NCI-H748 treated with DMSO at 0.1 percent for 48 hours (cell line): ENCODE data around the gene RNU7-1.
A peak's percentile ranks its signal among the peaks of the same experiment; 100 is the strongest.

Experiments
- DNase-seq: peaks from one replicate; lab custom pipeline; 2025; lab: John Stamatoyannopoulos, UW

Gene RNU7-1

GRCh38 chr12:6917491-6918231, 26.0 kb upstream of the RNU7-1 start:
- DNase-seq = no peak

- DNase-seq = no peak
These were observed 24.0 kb upstream of the RNU7-1 start for GRCh38 chr12:6919588-6919987.

DNA sequence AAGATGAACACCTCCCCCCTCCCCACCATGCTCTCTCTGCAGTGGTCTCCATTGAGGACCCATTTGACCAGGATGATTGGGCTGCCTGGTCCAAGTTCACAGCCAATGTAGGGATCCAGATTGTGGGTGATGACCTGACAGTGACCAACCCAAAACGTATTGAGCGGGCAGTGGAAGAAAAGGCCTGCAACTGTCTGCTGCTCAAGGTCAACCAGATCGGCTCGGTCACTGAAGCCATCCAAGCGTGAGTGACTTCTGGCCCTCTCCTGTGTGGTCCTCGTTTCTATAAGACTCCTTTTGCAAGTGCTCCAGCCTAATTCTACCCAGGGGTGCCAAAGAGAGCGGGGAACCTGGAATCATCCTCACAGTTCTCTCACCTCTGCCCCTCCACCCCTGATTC, 22.1 kb upstream of the RNU7-1 start:
- DNase-seq = no peak

- no peak for DNase-seq
These were observed 21.3 kb upstream of the RNU7-1 start for GRCh38 chr12:6921996-6922946.

- DNase-seq = no peak
These were observed 20.4 kb upstream of the RNU7-1 start for GRCh38 chr12:6923003-6923732.

GRCh38 chr12:6923851-6924250, 19.8 kb upstream of the RNU7-1 start:
- no peak for DNase-seq

DNA sequence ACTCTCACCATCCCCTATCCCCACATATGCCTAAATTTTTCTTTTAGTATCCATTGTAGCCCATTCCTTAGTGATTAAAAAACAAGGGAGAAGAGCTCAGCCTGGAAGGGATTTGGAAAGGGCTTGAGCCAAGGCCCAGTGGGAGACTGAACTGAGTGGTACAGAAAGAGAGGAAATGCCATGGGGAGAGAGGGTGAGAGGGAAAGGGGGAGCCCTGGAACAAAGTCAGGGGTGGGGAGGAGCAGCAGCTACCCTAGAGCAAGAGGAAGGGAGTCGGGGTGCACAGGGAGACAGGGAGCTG, 18.4 kb upstream of the RNU7-1 start:
- no peak for DNase-seq

GRCh38 chr12:6925540-6926279, 17.9 kb upstream of the RNU7-1 start:
- no peak for DNase-seq

DNA sequence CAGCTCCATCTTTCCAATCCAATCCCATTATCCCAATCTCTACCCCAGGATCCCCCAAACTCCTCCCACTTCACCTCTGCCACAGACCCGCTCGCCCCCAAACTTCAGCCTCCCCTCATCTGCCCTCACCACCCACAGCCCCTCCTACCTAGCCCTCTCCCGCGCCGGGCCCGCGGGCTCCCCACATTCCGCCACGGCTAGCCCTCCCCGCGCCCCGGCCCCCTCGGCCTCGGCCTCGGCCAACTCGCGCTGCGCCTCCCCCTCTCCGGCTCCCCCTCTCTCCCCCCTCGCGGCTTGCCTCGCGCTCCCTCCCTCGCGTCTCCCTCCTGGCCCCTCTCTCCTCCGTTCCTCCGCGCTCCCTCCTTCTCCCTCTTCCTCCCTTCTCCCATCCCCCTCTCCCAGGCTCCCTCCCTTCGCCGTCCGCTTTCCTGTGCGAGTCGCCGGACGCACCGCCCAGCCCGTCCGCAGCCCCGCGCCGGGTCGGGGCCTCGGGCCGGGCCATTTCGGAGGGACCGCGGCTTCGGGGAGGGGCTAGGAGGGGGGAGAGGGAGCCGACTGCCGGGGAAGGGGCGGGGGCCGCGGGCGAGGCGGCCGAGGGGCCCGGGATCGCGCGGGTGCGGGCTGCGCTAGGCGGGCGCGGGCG, 16.1 kb upstream of the RNU7-1 start, which contains the start of gene ATN1:
ATN1 (plus strand) TSS at position 581 of the 643 bp plus-strand sequence. CDS start 6,043 bp downstream, outside the sequence.
- peak; percentile 9 for DNase-seq

DNA sequence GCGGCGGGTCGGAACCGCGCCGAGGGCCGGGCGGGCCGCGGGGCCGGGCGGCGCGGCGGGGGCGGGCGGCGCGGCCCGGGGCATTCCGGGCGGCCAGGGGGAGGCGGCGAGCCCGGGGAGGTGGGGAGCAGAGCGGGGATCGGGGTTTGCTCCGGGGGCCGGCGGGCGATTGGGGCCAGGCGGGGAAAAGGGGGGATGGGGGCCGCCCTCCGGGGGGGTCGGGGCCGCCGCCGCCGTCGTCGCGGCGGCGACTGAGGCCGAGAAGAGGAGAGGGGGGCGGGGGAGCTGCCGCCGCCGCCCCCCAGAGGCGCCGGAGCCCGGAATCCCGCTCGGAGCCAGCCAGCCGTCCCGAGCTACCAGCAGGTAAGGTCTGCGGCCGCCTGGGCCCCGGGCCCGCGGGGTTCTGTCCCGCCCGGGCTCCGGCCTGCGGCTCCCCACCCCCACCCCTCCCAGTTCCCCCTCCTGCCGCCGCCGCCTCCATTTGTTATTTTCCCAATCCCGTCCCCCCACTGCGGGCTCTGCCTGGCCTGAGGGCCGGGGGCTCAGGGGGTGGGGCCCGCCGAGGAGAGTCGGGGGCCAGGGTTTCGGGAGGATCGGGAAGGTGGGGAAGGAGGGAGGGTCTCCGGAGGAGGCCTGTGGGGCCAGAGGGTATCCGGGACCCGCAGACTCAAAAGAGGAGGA, 15.5 kb upstream of the RNU7-1 start:
- no peak for DNase-seq

GRCh38 chr12:6928703-6929407, 14.8 kb upstream of the RNU7-1 start:
- no peak for DNase-seq

- DNase-seq = no peak
These were observed 13.9 kb upstream of the RNU7-1 start for GRCh38 chr12:6929466-6930452.

DNA sequence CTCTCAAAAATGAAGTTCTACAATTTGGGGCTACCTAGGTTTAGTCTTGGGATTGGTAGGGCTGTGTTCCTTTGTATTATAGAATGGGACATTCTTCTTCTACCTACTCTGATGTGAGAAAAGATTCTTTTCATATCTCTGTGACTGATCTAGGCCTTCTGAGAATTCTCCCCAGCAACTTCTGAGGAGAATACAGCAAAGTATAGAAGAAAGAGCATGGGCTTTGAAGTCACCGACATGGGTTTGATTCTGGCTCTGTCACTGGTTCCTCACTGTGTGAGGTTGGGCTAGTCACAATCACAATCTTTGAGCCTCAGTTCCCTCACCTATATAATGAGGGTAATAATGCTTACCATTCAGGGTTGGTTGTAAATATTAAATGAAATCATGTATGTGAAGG, 10.8 kb upstream of the RNU7-1 start:
- DNase-seq = no peak

GRCh38 chr12:6934110-6934509, 9.5 kb upstream of the RNU7-1 start:
- DNase-seq = no peak

DNA sequence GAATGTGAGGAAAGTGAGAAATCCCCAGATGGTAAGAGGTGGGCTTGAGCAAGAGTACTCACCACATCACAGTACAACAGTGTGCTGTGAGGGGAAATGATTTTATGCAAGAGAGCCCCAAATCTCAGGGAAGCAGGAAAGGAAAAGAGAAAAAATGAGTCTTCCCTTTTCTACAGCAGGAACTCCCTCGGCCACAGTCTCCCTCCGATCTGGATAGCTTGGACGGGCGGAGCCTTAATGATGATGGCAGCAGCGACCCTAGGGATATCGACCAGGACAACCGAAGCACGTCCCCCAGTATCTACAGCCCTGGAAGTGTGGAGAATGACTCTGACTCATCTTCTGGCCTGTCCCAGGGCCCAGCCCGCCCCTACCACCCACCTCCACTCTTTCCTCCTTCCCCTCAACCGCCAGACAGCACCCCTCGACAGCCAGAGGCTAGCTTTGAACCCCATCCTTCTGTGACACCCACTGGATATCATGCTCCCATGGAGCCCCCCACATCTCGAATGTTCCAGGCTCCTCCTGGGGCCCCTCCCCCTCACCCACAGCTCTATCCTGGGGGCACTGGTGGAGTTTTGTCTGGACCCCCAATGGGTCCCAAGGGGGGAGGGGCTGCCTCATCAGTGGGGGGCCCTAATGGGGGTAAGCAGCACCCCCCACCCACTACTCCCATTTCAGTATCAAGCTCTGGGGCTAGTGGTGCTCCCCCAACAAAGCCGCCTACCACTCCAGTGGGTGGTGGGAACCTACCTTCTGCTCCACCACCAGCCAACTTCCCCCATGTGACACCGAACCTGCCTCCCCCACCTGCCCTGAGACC, 8.0 kb upstream of the RNU7-1 start:
- no peak for DNase-seq

DNA sequence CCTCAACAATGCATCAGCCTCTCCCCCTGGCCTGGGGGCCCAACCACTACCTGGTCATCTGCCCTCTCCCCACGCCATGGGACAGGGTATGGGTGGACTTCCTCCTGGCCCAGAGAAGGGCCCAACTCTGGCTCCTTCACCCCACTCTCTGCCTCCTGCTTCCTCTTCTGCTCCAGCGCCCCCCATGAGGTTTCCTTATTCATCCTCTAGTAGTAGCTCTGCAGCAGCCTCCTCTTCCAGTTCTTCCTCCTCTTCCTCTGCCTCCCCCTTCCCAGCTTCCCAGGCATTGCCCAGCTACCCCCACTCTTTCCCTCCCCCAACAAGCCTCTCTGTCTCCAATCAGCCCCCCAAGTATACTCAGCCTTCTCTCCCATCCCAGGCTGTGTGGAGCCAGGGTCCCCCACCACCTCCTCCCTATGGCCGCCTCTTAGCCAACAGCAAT, 7.4 kb upstream of the RNU7-1 start:
- DNase-seq = no peak

- DNase-seq = no peak
These were observed 6.8 kb upstream of the RNU7-1 start for GRCh38 chr12:6936636-6937480.
